ENCODE measurements around the gene TH. TPM values are rescaled to one million over a fixed set of nuclear protein-coding genes. Genes with fewer than 3 reads are reported as not detected.

The TH gene
- polyA plus RNA-seq, 3 donors = not detected

- H3K27ac ChIP-seq (ENCODE audit: low read depth in 1 of 2, low read length in 2 of 2) = no peak overlapping the region
- peaks cover 6 to 8% of the 10 kb centered on the region in 2 donors for H3K4me1 ChIP-seq (ENCODE audit: control insufficient read depth in 1 of 2, insufficient read depth in 2 of 2, low read length in 2 of 2)
- H3K9me3 ChIP-seq (replicated peaks in 1 of 2; ENCODE audit: control insufficient read depth in 1 of 2, insufficient read depth in 1 of 2, low read length in 2 of 2) = no peaks in the 10 kb centered on the region
- no peaks in the 10 kb centered on the region for H3K36me3 ChIP-seq (replicated peaks in 1 of 2; ENCODE audit: control insufficient read depth in 1 of 2, insufficient read depth in 2 of 2, low read length in 2 of 2)
- Mint-ChIP-seq H3K27me3 (ENCODE audit: low read depth in 3 of 3) (peaks cover 0 to 4% (median 2%) of the 10 kb centered on the region in 3 donors), H3K4me3 (no peak overlapping the region), H3K4me1 (peaks cover 6% of the 10 kb centered on the region), H3K9me3 (peaks cover 0 to 3% (median under 1%) of the 10 kb centered on the region in 7 donors), H3K36me3 (no peaks in the 10 kb centered on the region), H3K27ac (peak overlapping the region in 1 of 7 donors; percentile 81)
- TF ChIP-seq CTCF (IDR thresholded peaks at IDR 0.05) = no peak
- DNase-seq = no peak
- WGBS (ENCODE audit: insufficient coverage) = 98% methylated on average over 14 of the region's 23 CpGs
- intact Hi-C loops (cut with micrococcal nuclease) = no loop called here
- H3K4me3 ChIP-seq (replicated peaks in 1 of 3; ENCODE audit: low read depth in 2 of 3, low read length in 3 of 3) = no peak overlapping the region
- H2AFZ ChIP-seq (ENCODE audit: insufficient read depth, low read depth, low read length, poor library complexity, severe bottlenecking) = no peak overlapping the region
- H4K20me1 ChIP-seq (ENCODE audit: insufficient read depth, low read length) = no peaks in the 10 kb centered on the region
- no peaks in the 10 kb centered on the region for H3K79me2 ChIP-seq (ENCODE audit: insufficient read depth, low read length)
- H3K9ac ChIP-seq (ENCODE audit: insufficient read depth, low read length, poor library complexity, severe bottlenecking) = no peak overlapping the region
- H3K27me3 ChIP-seq (ENCODE audit: control insufficient read depth in 2 of 2, insufficient read depth in 2 of 2, low read length in 2 of 2) = no peaks in the 10 kb centered on the region
- H3K4me2 ChIP-seq (replicated peaks; ENCODE audit: extremely low read depth, low read length, poor library complexity, severe bottlenecking) = no peak overlapping the region
These were observed 41.0 kb upstream of the TH start for GRCh38 chr11:2212411-2213251.

GRCh38 chr11:2211113-2211971 lies 39.7 kb upstream of the TH start:
- Mint-ChIP-seq H3K27ac (no peak overlapping the region), H3K36me3 (no peaks in the 10 kb centered on the region), H3K4me1 (peaks cover 6% of the 10 kb centered on the region), H3K9me3 (peaks cover 3 to 11% (median 7%) of the 10 kb centered on the region in 7 donors), H3K27me3 (ENCODE audit: low read depth in 3 of 3) (peaks cover 2 to 4% (median 4%) of the 10 kb centered on the region in 3 donors), H3K4me3 (no peak overlapping the region)
- H3K27me3 ChIP-seq (ENCODE audit: control insufficient read depth in 2 of 2, insufficient read depth in 2 of 2, low read length in 2 of 2) = no peaks in the 10 kb centered on the region
- H3K9me3 ChIP-seq (replicated peaks in 1 of 2; ENCODE audit: control insufficient read depth in 1 of 2, insufficient read depth in 1 of 2, low read length in 2 of 2) = peaks cover 4 to 7% of the 10 kb centered on the region in 2 donors
- no peak overlapping the region for H3K9ac ChIP-seq (ENCODE audit: insufficient read depth, low read length, poor library complexity, severe bottlenecking)
- no peak for TF ChIP-seq CTCF (IDR thresholded peaks at IDR 0.05)
- no peak overlapping the region for H3K4me3 ChIP-seq (replicated peaks in 1 of 3; ENCODE audit: low read depth in 2 of 3, low read length in 3 of 3)
- WGBS (ENCODE audit: insufficient coverage) = 89% methylated on average over 19 of the region's 30 CpGs
- H3K4me2 ChIP-seq (replicated peaks; ENCODE audit: extremely low read depth, low read length, poor library complexity, severe bottlenecking) = no peak overlapping the region
- H3K79me2 ChIP-seq (ENCODE audit: insufficient read depth, low read length) = no peaks in the 10 kb centered on the region
- no peak overlapping the region for H2AFZ ChIP-seq (ENCODE audit: insufficient read depth, low read depth, low read length, poor library complexity, severe bottlenecking)
- no peaks in the 10 kb centered on the region for H4K20me1 ChIP-seq (ENCODE audit: insufficient read depth, low read length)
- intact Hi-C loops (cut with micrococcal nuclease) = no loop called here
- no peaks in the 10 kb centered on the region for H3K36me3 ChIP-seq (replicated peaks in 1 of 2; ENCODE audit: control insufficient read depth in 1 of 2, insufficient read depth in 2 of 2, low read length in 2 of 2)
- H3K27ac ChIP-seq (ENCODE audit: low read depth in 1 of 2, low read length in 2 of 2) = no peak overlapping the region
- no peak for DNase-seq
- H3K4me1 ChIP-seq (ENCODE audit: control insufficient read depth in 1 of 2, insufficient read depth in 2 of 2, low read length in 2 of 2) = peaks cover 6 to 8% of the 10 kb centered on the region in 2 donors
